GM18909 (cell line): ENCODE measurements around the gene SEC14L1.

Source experiments
- ATAC-seq: cut with Tn5 transposase; IDR thresholded peaks from one replicate; pipeline ENCODE4 v1.9.1; 2021; ENCODE audit warnings: mild to moderate bottlenecking; ENCODE audit not compliant: unreplicated experiment, poor library complexity

The SEC14L1 gene

GRCh38 chr17:77185137-77185536, 44.4 kb downstream of the SEC14L1 start:
- ATAC-seq: no peak

- no peak for ATAC-seq
Observed at GRCh38 chr17:77186141-77186604, 45.4 kb downstream of the SEC14L1 start.

GRCh38 chr17:77188084-77189066, 47.6 kb downstream of the SEC14L1 start:
- ATAC-seq: no peak

- no peak for ATAC-seq
Observed at GRCh38 chr17:77189148-77189547, 48.4 kb downstream of the SEC14L1 start.

- ATAC-seq: no peak
Observed at GRCh38 chr17:77190576-77190975, 49.8 kb downstream of the SEC14L1 start.

GRCh38 chr17:77191244-77191643, 50.5 kb downstream of the SEC14L1 start:
- no peak for ATAC-seq

GRCh38 chr17:77193653-77194052, 52.9 kb downstream of the SEC14L1 start:
- no peak for ATAC-seq

GRCh38 chr17:77194179-77194578, 53.4 kb downstream of the SEC14L1 start:
- no peak for ATAC-seq

GRCh38 chr17:77196251-77196650, 55.5 kb downstream of the SEC14L1 start:
- no peak for ATAC-seq

- no peak for ATAC-seq
Observed at GRCh38 chr17:77197115-77197514, 56.3 kb downstream of the SEC14L1 start.

- no peak for ATAC-seq
Observed at GRCh38 chr17:77200711-77201110, 59.9 kb downstream of the SEC14L1 start.

- no peak for ATAC-seq
Observed at GRCh38 chr17:77203436-77203835, 62.7 kb downstream of the SEC14L1 start.

GRCh38 chr17:77203846-77204245, 63.1 kb downstream of the SEC14L1 start:
- no peak for ATAC-seq

- no peak for ATAC-seq
Observed at GRCh38 chr17:77204536-77204935, 63.8 kb downstream of the SEC14L1 start.

- ATAC-seq: no peak
Observed at GRCh38 chr17:77205396-77206125, 64.8 kb downstream of the SEC14L1 start.

- ATAC-seq: no peak
Observed at GRCh38 chr17:77206158-77206956, 65.6 kb downstream of the SEC14L1 start.

GRCh38 chr17:77207689-77208216, 67.0 kb downstream of the SEC14L1 start:
- no peak for ATAC-seq

GRCh38 chr17:77208217-77208808, 67.5 kb downstream of the SEC14L1 start:
- no peak for ATAC-seq

- ATAC-seq: no peak
Observed at GRCh38 chr17:77208856-77209255, 68.1 kb downstream of the SEC14L1 start.

GRCh38 chr17:77209330-77209748, 68.6 kb downstream of the SEC14L1 start:
- ATAC-seq: no peak
